HG03571 (cell line): Measurements from ENCODE around the gene HTRA3.

Experiments used
- ATAC-seq: cut with Tn5 transposase; IDR thresholded peaks from one replicate; pipeline ENCODE4 v1.9.1; 2021; ENCODE audit not compliant: unreplicated experiment

The HTRA3 gene

GRCh38 chr4:8352368-8353157 lies 83.0 kb downstream of the HTRA3 start:
- ATAC-seq = no peak

GRCh38 chr4:8353158-8353669 lies 83.7 kb downstream of the HTRA3 start:
- ATAC-seq = no peak

GRCh38 chr4:8353912-8354453 lies 84.4 kb downstream of the HTRA3 start:
- no peak for ATAC-seq

- no peak for ATAC-seq
Observed at GRCh38 chr4:8355306-8355705, 85.8 kb downstream of the HTRA3 start.

GRCh38 chr4:8355864-8356565 lies 86.5 kb downstream of the HTRA3 start:
- ATAC-seq = no peak
